ENCODE data around the gene ZCCHC9.

GRCh38 chr5:81301271-81302015, at the start of gene ZCCHC9:
- TF ChIP-seq CTCF (IDR thresholded peaks at IDR 0.05) (peak in 1 of 2 donors; percentile 31), EP300 (IDR thresholded peaks at IDR 0.05) (no peak)
